Karpas-422 (cell line): ENCODE results near the gene TMEM106B. TPM values are rescaled to one million over a fixed set of nuclear protein-coding genes. Genes with fewer than 3 reads are reported as not detected.
"Not testable (repeated sequence)": the region's sequence is repeated elsewhere in the genome, so short reads cannot be mapped to it uniquely, and the experiment has no call there.

Experiments used
- DNase-seq: peaks from one replicate; pipeline ENCODE4 v3.0.0-alpha.2; 2015
- H2AFZ ChIP-seq: fragments of 200-600 bp; sonication (generic); 2 replicates; pipeline ENCODE4 v1.6.1; 2014; ENCODE audit warnings: antibody characterized with exemption, low read length, mixed read lengths
- H3K27ac ChIP-seq: fragments of 200-600 bp; sonication (generic); 2 replicates; pipeline ENCODE4 v1.5.1; 2014; ENCODE audit warnings: mild to moderate bottlenecking, low read length, moderate library complexity
- H3K27me3 ChIP-seq: fragments of 200-600 bp; sonication (generic); 2 replicates; pipeline ENCODE4 v1.6.1; 2014; ENCODE audit warnings: low read length, mixed read lengths
- H3K36me3 ChIP-seq: fragments of 200-600 bp; sonication (generic); 2 replicates; pipeline ENCODE4 v1.6.1; 2014; ENCODE audit warnings: low read length, mixed read lengths; ENCODE audit not compliant: insufficient read depth
- H3K4me1 ChIP-seq: fragments of 200-600 bp; sonication (generic); 2 replicates; pipeline ENCODE4 v1.6.1; 2014; ENCODE audit warnings: mild to moderate bottlenecking, low read length, mixed read lengths
- H3K4me2 ChIP-seq: fragments of 200-600 bp; sonication (generic); 2 replicates; pipeline ENCODE4 v1.6.1; 2014; ENCODE audit warnings: low read length, low read depth, mild to moderate bottlenecking; ENCODE audit not compliant: poor library complexity, severe bottlenecking
- H3K4me3 ChIP-seq: fragments of 200-600 bp; sonication (generic); 2 replicates; pipeline ENCODE4 v1.5.1; 2014; ENCODE audit warnings: mild to moderate bottlenecking, antibody characterized with exemption, low read length, mixed read lengths
- H3K79me2 ChIP-seq: fragments of 200-600 bp; sonication (generic); 2 replicates; pipeline ENCODE4 v1.6.1; 2014; ENCODE audit warnings: mild to moderate bottlenecking, low read length, mixed read lengths
- H3K9ac ChIP-seq: fragments of 200-600 bp; sonication (generic); 2 replicates; pipeline ENCODE4 v1.6.0; 2014; ENCODE audit warnings: low read length
- H3K9me2 ChIP-seq: fragments of 200-600 bp; sonication (generic), shearing (Covaris generic); replicated peaks from 2 replicates; pipeline ENCODE4 v1.6.0; 2014; ENCODE audit warnings: mild to moderate bottlenecking, low read length, moderate library complexity; ENCODE audit not compliant: insufficient read depth
- H3K9me3 ChIP-seq: fragments of 300-700, 200-600 bp; sonication (generic); 2 replicates; pipeline ENCODE4 v1.6.1; 2014; ENCODE audit warnings: low read length, mixed read lengths
- H4K20me1 ChIP-seq: fragments of 200-600 bp; sonication (generic); 2 replicates; pipeline ENCODE4 v1.6.1; 2014; ENCODE audit warnings: mild to moderate bottlenecking, antibody characterized with exemption, low read length, low read depth; ENCODE audit not compliant: insufficient read depth
- total RNA-seq: library from RNA; depleted of rRNA; stranded (reverse); fragments of >200 nt; shearing (Covaris generic); gene quantifications from 2 replicates; pipeline ENCODE4 v1.2.3, GENCODE V29; 2014; ENCODE audit warnings: low replicate concordance

Gene TMEM106B
- total RNA-seq, 1 experiment from 2014 or later, result 88.1 TPM

GRCh38 chr7:12221414-12221813 is 10.3 kb downstream of the TMEM106B start:
- H3K9me2 ChIP-seq, result no peaks in the 10 kb centered on the region
- H3K79me2 ChIP-seq, result peaks cover 11% of the 10 kb centered on the region
- no peak overlapping the region for H2AFZ ChIP-seq
- H3K9me3 ChIP-seq, result no peaks in the 10 kb centered on the region
- DNase-seq, result no peak
- no peak overlapping the region for H3K27ac ChIP-seq
- no peak overlapping the region for H3K4me3 ChIP-seq
- no peaks in the 10 kb centered on the region for H4K20me1 ChIP-seq
- H3K9ac ChIP-seq, result no peak overlapping the region
- peaks cover 44% of the 10 kb centered on the region for H3K36me3 ChIP-seq
- no peak overlapping the region for H3K4me2 ChIP-seq
- peaks cover 28% of the 10 kb centered on the region for H3K4me1 ChIP-seq
- H3K27me3 ChIP-seq, result no peaks in the 10 kb centered on the region

- peak; percentile 58 for DNase-seq
- H3K4me2 ChIP-seq, result no peak overlapping the region
- no peaks in the 10 kb centered on the region for H3K9me3 ChIP-seq
- no peak overlapping the region for H3K9ac ChIP-seq
- peaks cover 28% of the 10 kb centered on the region for H3K4me1 ChIP-seq
- peaks cover 4% of the 10 kb centered on the region; the same call in 1 of the 2 replicates for H3K79me2 ChIP-seq
- H2AFZ ChIP-seq, result no peak overlapping the region
- 0 out of 2 replicates have a peak overlapping the region, but pooled peaks have one; percentile 5 for H3K27ac ChIP-seq
- no peaks in the 10 kb centered on the region for H3K9me2 ChIP-seq
- peaks cover 47% of the 10 kb centered on the region for H3K36me3 ChIP-seq
- no peaks in the 10 kb centered on the region for H4K20me1 ChIP-seq
- no peaks in the 10 kb centered on the region for H3K27me3 ChIP-seq
- no peak overlapping the region for H3K4me3 ChIP-seq
Measured at GRCh38 chr7:12222889-12223579, 11.9 kb downstream of the TMEM106B start.

- not testable (repeated sequence) for H3K4me2 ChIP-seq, H3K27me3 ChIP-seq, DNase-seq, H2AFZ ChIP-seq, H3K79me2 ChIP-seq, H3K27ac ChIP-seq, H3K9ac ChIP-seq, H3K9me2 ChIP-seq, H4K20me1 ChIP-seq, H3K9me3 ChIP-seq, H3K4me3 ChIP-seq
- H3K4me1 ChIP-seq, result peaks cover 16% of the 10 kb centered on the region
- peaks cover 43% of the 10 kb centered on the region for H3K36me3 ChIP-seq
Measured at GRCh38 chr7:12225017-12225416, 13.9 kb downstream of the TMEM106B start.

- Histone ChIP-seq H3K9me3 (no peaks in the 10 kb centered on the region), H3K27me3 (no peaks in the 10 kb centered on the region), H3K4me1 (peaks cover 9% of the 10 kb centered on the region), H2AFZ (no peak overlapping the region), H3K9ac (no peak overlapping the region), H3K36me3 (peaks cover 50% of the 10 kb centered on the region), H3K27ac (no peak overlapping the region), H3K4me3 (no peak overlapping the region), H3K9me2 (no peaks in the 10 kb centered on the region), H3K4me2 (no peak overlapping the region), H4K20me1 (no peaks in the 10 kb centered on the region), H3K79me2 (peaks cover 4% of the 10 kb centered on the region; the same call in 1 of the 2 replicates)
- no peak for DNase-seq
Measured at GRCh38 chr7:12226756-12227155, 15.7 kb downstream of the TMEM106B start.

GRCh38 chr7:12228024-12228423 is 16.9 kb downstream of the TMEM106B start:
- Histone ChIP-seq H3K27me3 (no peaks in the 10 kb centered on the region), H4K20me1 (no peaks in the 10 kb centered on the region), H3K9me3 (no peaks in the 10 kb centered on the region), H3K4me2 (no peak overlapping the region), H3K79me2 (peaks cover 4% of the 10 kb centered on the region; the same call in 1 of the 2 replicates), H3K9me2 (no peaks in the 10 kb centered on the region), H3K36me3 (peaks cover 61% of the 10 kb centered on the region), H3K4me3 (no peak overlapping the region), H3K4me1 (peaks cover 1% of the 10 kb centered on the region; the same call in 1 of the 2 replicates), H2AFZ (no peak overlapping the region), H3K9ac (no peak overlapping the region), H3K27ac (no peak overlapping the region)
- no peak for DNase-seq

- no peaks in the 10 kb centered on the region for H3K4me1 ChIP-seq
- H3K79me2 ChIP-seq, result peaks cover 4% of the 10 kb centered on the region; the same call in 1 of the 2 replicates
- H3K27me3 ChIP-seq, result no peaks in the 10 kb centered on the region
- no peaks in the 10 kb centered on the region for H3K9me2 ChIP-seq
- no peak for DNase-seq
- no peaks in the 10 kb centered on the region for H4K20me1 ChIP-seq
- no peak overlapping the region for H3K9ac ChIP-seq
- no peaks in the 10 kb centered on the region for H3K9me3 ChIP-seq
- peaks cover 66% of the 10 kb centered on the region for H3K36me3 ChIP-seq
- H3K4me2 ChIP-seq, result no peak overlapping the region
- no peak overlapping the region for H3K27ac ChIP-seq
- H3K4me3 ChIP-seq, result no peak overlapping the region
- H2AFZ ChIP-seq, result no peak overlapping the region
Measured at GRCh38 chr7:12229046-12229445, 18.0 kb downstream of the TMEM106B start.

GRCh38 chr7:12231097-12231496 is 20.0 kb downstream of the TMEM106B start:
- Histone ChIP-seq H3K4me3 (no peak overlapping the region), H3K4me2 (no peak overlapping the region), H4K20me1 (no peaks in the 10 kb centered on the region), H3K9ac (no peak overlapping the region), H3K27ac (no peak overlapping the region), H3K27me3 (no peaks in the 10 kb centered on the region), H3K4me1 (no peaks in the 10 kb centered on the region), H3K9me3 (no peaks in the 10 kb centered on the region), H3K9me2 (no peaks in the 10 kb centered on the region), H3K36me3 (peaks cover 65% of the 10 kb centered on the region), H3K79me2 (peaks cover 4% of the 10 kb centered on the region; the same call in 1 of the 2 replicates), H2AFZ (no peak overlapping the region)
- DNase-seq, result no peak

- Histone ChIP-seq H3K4me1 (no peaks in the 10 kb centered on the region), H2AFZ (no peak overlapping the region), H3K9me2 (no peaks in the 10 kb centered on the region), H4K20me1 (no peaks in the 10 kb centered on the region), H3K9ac (no peak overlapping the region), H3K9me3 (no peaks in the 10 kb centered on the region), H3K4me3 (no peak overlapping the region), H3K79me2 (no peaks in the 10 kb centered on the region; the same call in 1 of the 2 replicates), H3K27ac (no peak overlapping the region), H3K36me3 (peaks cover 56% of the 10 kb centered on the region), H3K4me2 (no peak overlapping the region), H3K27me3 (no peaks in the 10 kb centered on the region)
- no peak for DNase-seq
Measured at GRCh38 chr7:12233175-12233574, 22.1 kb downstream of the TMEM106B start.
